ENCODE results near the gene COQ2.
"Not testable (repeated sequence)": the region's sequence is repeated elsewhere in the genome, so short reads cannot be mapped to it uniquely, and the experiment has no call there.

Gene COQ2

GRCh38 chr4:83283181-83283580 lies 1.4 kb downstream of the COQ2 start:
- DNase-seq = no peak

DNA sequence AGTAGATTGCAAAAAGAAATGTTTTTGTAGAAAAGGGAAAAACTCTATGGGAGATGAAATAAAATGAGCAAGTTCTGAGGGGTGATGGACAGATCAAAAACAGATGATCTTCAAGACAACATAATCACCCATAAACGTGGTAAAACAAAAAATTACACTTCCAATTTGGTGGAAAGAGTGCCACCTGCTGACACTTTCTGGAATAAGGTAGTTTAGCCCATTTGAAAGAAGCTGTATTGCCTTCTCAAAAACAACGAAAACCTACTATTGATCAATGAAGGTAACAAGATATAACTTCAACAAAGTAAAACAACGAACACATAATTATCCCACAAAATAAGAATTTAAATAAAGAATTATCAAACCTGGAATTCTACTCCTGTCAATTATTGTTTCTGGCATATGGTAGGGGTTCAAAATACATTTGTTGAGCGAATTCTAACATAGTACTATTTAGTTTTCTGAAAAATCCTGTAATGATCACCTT lies 2.5 kb downstream of the COQ2 start:
- peak; percentile 73 for DNase-seq

GRCh38 chr4:83281307-83281706 lies 3.3 kb downstream of the COQ2 start:
- DNase-seq = no peak

DNA sequence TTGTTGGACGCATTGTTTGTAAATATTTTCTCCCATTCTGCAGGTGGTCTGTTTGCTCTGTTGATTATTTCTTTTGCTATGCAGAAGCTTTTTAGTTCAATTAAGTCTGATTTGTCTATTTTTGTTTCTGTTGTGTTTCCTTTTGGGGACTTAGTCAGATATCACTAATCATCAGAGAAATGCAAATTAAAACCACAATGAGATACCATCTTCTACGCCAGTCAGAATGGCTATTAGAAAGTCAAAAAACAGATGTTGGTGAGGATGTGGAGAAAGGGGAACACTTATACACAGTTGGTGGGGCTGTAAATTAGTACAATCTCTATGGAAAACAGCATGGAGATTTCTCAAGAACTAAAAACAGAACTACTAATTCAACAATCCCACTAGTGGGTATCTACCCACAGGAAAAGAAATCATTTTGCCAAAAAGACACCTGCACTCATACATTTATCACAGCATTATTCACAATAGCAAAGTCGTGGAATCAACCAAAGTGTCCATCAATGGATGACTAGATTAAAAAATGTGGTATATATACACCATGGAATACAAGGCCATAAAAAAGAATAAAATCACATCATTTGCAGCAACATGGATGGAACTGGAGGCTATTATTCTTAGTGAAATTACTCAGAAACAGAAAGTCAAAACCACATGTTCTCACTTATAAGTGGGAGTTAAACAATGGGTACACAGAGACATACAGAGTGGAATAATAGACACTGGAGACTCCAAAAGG lies 8.1 kb downstream of the COQ2 start:
- DNase-seq = no peak

DNA sequence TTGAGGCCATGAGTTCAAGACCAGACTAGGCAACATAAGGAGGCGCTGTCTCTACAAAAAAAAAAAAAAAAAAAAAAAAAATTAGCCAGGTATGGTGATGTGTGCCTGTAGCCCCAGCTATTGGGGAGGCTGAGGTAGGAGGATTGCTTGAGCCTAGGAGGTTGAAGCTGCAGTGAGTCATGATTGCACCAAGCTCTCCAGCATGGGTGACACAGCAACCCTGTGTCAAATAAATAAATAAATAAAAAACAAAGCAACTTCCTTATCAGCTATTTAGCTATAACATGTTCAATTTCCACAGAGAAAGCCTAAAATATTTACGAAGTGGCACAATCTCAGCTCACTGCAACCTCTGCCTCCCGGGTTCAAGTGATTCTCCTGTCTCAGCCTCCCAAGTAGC lies 10.7 kb downstream of the COQ2 start:
- DNase-seq = not testable (repeated sequence)

- DNase-seq = no peak
These were observed 11.7 kb downstream of the COQ2 start for GRCh38 chr4:83272900-83273299.

DNA sequence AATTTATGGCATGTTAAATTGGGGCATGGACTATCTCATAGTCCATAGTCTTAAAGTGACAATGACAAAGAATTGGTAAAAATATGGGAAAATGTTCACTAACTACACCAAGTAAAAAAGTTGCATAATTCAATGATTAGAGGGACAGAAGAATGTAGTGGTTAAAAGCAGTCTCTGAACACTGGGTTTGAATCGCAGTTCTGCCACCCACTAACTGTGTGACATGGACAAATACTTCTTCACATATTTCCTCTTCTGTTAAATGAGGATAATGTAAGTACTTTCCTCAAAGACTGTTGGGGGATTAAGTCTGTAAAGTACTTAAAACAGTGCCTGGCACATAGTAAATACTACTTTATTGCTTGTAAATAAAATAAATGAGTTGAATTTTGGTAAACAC lies 15.3 kb downstream of the COQ2 start:
- no peak for DNase-seq

DNA sequence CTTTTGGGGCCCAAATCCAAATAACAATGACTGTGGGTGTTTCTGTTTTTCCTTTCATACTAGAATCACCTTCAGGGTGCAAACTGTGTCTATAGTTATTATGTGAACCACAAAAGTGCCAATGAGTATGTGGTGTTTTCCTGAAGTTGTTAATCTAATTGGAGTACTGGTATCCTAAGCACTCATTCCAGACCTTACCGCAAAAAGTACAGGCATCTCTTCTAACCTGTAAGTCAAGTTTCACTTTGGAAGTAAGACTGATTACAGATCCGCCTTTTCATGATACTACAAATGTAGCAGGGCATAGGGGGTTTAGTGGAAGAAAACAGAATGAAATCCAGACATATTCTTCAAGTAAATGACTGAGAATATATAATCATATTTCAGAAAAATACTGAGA lies 16.1 kb downstream of the COQ2 start:
- DNase-seq = no peak

DNA sequence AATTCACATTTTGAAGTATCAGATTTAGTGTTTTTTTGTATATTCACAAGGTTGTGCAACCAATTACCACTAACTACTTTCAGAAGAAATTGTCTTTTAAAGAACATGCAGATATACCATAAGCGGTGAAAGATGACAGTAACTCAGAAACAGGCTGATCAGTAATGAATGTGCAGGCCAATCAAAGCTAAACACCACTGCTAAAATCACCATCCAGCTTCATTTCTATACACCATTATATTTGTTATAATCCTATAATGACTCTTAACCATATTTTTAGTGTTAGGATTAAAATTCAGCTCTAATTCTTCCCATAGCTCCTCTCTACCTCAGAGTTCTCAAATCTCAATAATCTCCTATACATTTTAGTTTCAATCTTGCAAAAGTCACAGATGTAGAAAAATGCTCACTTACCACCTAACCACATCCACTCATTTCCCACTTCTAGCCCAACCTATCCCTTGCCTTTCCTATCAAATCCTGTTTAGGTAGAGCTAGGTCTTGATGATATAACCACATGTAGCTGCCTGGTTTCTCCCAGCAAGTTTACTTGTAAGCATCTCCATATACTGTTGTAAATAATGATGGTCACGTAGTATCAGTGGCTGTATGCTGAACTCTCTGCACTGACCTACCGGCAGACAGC lies 16.6 kb downstream of the COQ2 start:
- DNase-seq = no peak

DNA sequence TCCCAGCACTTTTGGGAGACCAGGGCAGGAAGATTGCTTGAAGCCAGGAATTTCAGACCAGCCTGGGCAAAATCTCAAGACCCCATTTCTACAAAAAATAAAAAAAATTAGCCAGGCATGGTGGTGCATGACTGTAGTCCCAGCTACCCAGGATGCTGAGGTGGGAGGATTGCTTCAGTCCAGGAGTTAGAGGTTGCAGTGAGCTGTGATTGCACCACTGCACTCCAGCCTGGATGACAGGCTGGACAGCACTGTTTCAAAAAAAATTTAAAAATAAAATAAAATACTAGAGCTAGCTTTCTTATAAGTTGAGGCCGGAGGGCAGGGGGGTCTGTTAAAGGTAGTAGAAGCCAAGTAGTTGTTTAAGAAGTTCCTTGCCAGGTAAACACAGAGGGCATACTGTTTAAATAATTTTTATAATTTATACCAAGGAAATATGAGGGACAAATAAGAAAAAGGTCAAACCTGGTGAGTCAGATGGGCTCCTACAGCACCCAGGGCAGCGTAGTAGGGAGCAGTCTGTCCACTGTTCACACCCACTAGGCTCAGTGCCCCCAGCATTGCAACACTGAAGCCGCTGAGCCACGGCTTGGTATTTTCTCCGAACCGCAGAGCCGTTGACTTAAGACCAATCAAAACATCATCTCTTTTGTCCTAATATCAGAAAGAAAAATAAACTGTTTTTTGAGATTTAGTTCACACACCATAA lies 17.3 kb downstream of the COQ2 start:
- no peak for DNase-seq

DNA sequence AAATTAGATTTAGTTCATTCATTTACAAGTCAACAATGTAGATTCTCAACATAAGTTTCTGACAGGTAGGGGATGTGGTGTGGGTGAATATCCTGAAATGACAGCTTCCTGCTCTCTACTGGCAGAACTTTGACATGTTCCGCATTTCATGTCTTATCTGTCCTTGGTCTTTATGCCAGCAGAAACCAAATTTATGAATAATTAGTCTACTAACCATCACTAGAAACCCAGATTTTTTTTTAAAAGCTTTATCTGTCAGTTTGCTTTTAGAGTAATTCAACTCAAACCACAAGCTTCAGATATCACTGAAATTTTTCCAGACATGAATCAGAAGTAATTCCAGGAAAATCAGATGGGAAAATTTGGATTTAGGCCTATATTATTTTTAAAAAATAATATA lies 17.9 kb downstream of the COQ2 start:
- DNase-seq = no peak

- no peak for DNase-seq
These were observed 21.5 kb downstream of the COQ2 start for GRCh38 chr4:83263106-83263505.

- DNase-seq = no peak
These were observed 21.9 kb downstream of the COQ2 start for GRCh38 chr4:83262682-83263081.

GRCh38 chr4:83261307-83261706 lies 23.3 kb downstream of the COQ2 start:
- no peak for DNase-seq

DNA sequence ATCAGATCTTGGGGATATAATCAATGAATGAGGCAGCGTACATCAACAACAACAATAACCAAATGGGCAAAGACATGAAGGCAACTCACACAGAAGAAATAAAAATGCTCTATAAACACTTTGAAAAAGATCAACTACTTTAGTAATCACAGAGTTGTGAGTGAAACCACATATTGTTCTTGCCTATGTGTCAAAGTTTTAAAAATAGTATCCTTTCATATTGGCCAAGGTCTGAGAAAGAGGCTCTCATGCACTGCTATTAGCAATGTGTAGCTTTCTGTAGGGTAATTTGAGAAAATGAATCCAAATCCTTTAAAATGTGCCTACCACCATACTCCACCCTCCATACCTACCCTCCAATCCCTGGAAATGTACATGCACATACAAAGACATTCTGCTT lies 25.0 kb downstream of the COQ2 start:
- DNase-seq = no peak

DNA sequence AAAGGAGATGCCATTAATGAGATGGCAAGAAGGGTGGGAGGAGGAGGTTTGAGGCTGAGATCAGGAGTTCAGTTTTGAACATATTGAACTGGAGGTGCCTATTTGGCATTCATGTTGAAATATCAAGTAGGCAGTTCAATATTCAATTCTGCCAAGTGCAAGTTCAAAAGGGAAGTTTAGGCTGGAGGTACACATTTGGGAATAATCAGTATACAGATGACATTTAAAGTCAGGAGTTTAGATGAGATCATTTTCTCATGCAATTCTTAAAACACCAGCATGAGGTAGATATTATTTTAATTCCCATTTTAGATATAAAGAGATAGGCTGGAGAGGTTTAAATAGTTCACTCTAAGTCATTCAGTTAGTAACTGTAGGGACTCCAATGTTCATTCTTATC lies 26.1 kb downstream of the COQ2 start:
- no peak for DNase-seq

- no peak for DNase-seq
These were observed 26.8 kb downstream of the COQ2 start for GRCh38 chr4:83257811-83258210.

DNA sequence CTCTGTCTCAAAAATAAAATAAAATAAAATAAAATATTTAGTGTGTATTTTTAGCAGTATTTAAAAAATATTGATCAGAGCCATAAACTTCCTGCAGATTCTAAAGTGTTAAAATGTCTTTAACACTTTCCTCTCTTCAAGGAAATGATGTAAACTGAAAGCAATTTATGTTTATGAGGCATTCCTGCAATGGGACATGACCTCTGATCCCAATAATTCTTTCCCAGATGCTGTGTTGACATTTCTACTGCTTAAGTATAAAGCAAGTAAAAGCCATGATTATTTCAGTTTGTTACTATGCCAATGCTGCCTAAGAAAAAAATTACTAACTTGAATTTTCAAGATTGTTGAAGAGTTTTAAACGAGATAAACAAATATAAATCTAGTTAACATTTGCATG lies 29.0 kb downstream of the COQ2 start:
- no peak for DNase-seq

- DNase-seq = peak; percentile 74
These were observed 31.7 kb downstream of the COQ2 start for GRCh38 chr4:83252782-83253405.

DNA sequence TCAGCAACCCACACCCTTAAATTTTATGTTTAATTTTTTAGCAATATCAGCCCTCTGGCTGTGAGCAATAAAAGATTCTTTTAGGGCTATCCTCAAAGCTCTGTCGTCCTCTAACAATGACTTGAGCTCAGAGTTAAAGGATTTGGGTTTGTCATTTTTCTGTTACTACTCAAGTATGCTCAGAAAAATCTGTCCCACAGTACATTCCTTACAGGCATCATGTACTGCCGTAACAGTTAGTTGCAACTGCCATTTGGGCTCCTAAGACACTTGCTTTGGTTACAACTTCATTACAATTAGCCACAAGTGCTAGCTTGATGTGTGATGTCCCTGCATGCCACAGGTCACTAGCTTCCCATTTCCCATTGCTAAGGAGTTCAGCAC lies 33.2 kb downstream of the COQ2 start:
- DNase-seq = no peak

DNA sequence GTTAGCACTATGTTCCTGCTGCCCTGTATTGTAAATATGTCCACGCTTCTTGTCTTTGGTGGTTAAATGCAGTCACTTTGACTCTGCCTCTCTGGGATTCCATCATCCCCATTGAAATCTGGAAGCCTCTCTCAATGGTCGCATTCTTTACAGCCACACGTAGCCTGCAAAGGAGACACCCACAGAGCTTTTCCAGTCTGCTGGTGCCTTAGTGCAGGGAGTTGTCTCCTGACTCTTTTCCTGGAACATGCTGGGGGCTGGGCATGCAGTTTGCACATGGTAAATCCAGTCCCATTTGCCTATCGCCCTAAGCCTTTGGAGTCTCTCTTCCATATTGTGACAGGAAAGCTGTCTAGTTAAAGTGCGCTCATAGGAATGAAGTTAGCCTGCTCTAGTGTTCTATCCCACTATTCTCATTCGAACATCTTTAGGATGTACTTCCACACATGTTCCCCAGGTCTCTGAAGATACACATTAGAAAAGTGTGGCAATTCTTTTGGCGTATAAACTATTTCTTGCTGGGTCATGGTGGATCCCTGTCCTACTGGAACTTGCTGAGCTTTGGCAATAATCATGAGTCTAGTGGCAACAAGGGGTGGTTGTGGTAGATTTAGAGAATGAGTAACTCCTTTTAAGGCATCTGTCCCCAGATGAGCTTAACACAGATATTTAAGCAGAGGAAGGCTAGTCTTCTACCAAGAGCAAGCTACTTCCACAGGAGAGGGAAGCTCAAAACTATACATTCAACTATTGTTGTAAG lies 33.7 kb downstream of the COQ2 start:
- no peak for DNase-seq

GRCh38 chr4:83248486-83248885 lies 36.1 kb downstream of the COQ2 start:
- no peak for DNase-seq

All from stimulated activated CD8-positive, alpha-beta memory T cell treated with anti-CD3 and anti-CD28 coated beads, Interleukin-4, amount 100 ng/mL, for 48 hours (primary cell).